ENCODE measurements around the gene CYP27C1. TPM values are rescaled to one million over a fixed set of nuclear protein-coding genes. Genes with fewer than 3 reads are reported as not detected.

CYP27C1 gene
- total RNA-seq, 1 donor from 2014 or later, result 4.5 TPM

- Mint-ChIP-seq H3K4me3 (no peak overlapping the region), H3K9me3 (peaks cover 10% of the 10 kb centered on the region), H3K27ac (no peak overlapping the region), H3K36me3 (peaks cover 16% of the 10 kb centered on the region), H3K27me3 (ENCODE audit: low read depth) (no peaks in the 10 kb centered on the region), H3K4me1 (peaks cover 2% of the 10 kb centered on the region)
- no peak for TF ChIP-seq CTCF (IDR thresholded peaks at IDR 0.05; ENCODE audit: unreplicated experiment)
- no peak for DNase-seq (ENCODE audit: low spot score in 2 of 2, unreplicated experiment in 2 of 2)
Measured at GRCh38 chr2:127193967-127194280, 26.2 kb downstream of the CYP27C1 start.

GRCh38 chr2:127193164-127193966 lies 26.7 kb downstream of the CYP27C1 start:
- peaks cover 12% of the 10 kb centered on the region for H3K9me3 Mint-ChIP-seq
- no peak for TF ChIP-seq CTCF (IDR thresholded peaks at IDR 0.05; ENCODE audit: unreplicated experiment)
- H3K27ac Mint-ChIP-seq, result peak overlapping the region; percentile 50
- no peak for DNase-seq (ENCODE audit: low spot score in 2 of 2, unreplicated experiment in 2 of 2)
- peaks cover 2% of the 10 kb centered on the region for H3K4me1 Mint-ChIP-seq
- H3K4me3 Mint-ChIP-seq, result no peak overlapping the region
- no peaks in the 10 kb centered on the region for H3K27me3 Mint-ChIP-seq (ENCODE audit: low read depth)
- H3K36me3 Mint-ChIP-seq, result peaks cover 20% of the 10 kb centered on the region

- no peaks in the 10 kb centered on the region for H3K4me1 Mint-ChIP-seq
- no peaks in the 10 kb centered on the region for H3K27me3 Mint-ChIP-seq (ENCODE audit: low read depth)
Measured at GRCh38 chr2:127191331-127192219, 28.5 kb downstream of the CYP27C1 start.

GRCh38 chr2:127188797-127189196 lies 31.3 kb downstream of the CYP27C1 start:
- Mint-ChIP-seq H3K9me3 (peaks cover 12% of the 10 kb centered on the region), H3K4me3 (no peak overlapping the region), H3K4me1 (no peaks in the 10 kb centered on the region), H3K36me3 (peaks cover 18% of the 10 kb centered on the region), H3K27me3 (ENCODE audit: low read depth) (no peaks in the 10 kb centered on the region), H3K27ac (no peak overlapping the region)
- TF ChIP-seq CTCF (IDR thresholded peaks at IDR 0.05; ENCODE audit: unreplicated experiment), result no peak
- no peak for DNase-seq (ENCODE audit: low spot score in 2 of 2, unreplicated experiment in 2 of 2)

More at GRCh38 chr2:127191331-127192219, 28.5 kb downstream of the CYP27C1 start:
- no peak for DNase-seq (ENCODE audit: low spot score in 2 of 2, unreplicated experiment in 2 of 2)
- Mint-ChIP-seq H3K27ac (no peak overlapping the region), H3K36me3 (peaks cover 20% of the 10 kb centered on the region), H3K4me3 (no peak overlapping the region), H3K9me3 (peaks cover 12% of the 10 kb centered on the region)
- TF ChIP-seq CTCF (IDR thresholded peaks at IDR 0.05; ENCODE audit: unreplicated experiment), result no peak

- no peaks in the 10 kb centered on the region for H3K27me3 Mint-ChIP-seq (ENCODE audit: low read depth)
- H3K9me3 Mint-ChIP-seq, result peaks cover 12% of the 10 kb centered on the region
- TF ChIP-seq CTCF (IDR thresholded peaks at IDR 0.05; ENCODE audit: unreplicated experiment), result no peak
- no peaks in the 10 kb centered on the region for H3K4me1 Mint-ChIP-seq
- peaks cover 16% of the 10 kb centered on the region for H3K36me3 Mint-ChIP-seq
- H3K4me3 Mint-ChIP-seq, result no peak overlapping the region
- DNase-seq (ENCODE audit: low spot score in 2 of 2, unreplicated experiment in 2 of 2), result no peak
- H3K27ac Mint-ChIP-seq, result no peak overlapping the region
Measured at GRCh38 chr2:127187831-127188230, 32.3 kb downstream of the CYP27C1 start.

Data from mesothelial cell of epicardium (in vitro differentiated cells).